PC-3 (cell line): Measurements from ENCODE around the gene TP63. TPM values are rescaled to one million over a fixed set of nuclear protein-coding genes. Genes with fewer than 3 reads are reported as not detected.
A peak's percentile ranks its signal among the peaks of the same experiment; 100 is the strongest.

Experiments
- ATAC-seq: fragments of 200-7000 bp; cut with Tn5 transposase; 2 replicates; pipeline ENCODE4 v1.9.1; 2020; ENCODE audit warnings: mild to moderate bottlenecking, moderate library complexity
- BruUV-seq: library from RNA; stranded (reverse); fragments of 400-500 nt; replicated peaks from 2 replicates; lab custom pipeline; 2021; lab: Mats Ljungman, UMichigan
- CTCF ChIA-PET: fragments of 300-600 bp; sonication (Branson Sonifier 250); formaldehyde crosslinking; loops from one replicate; lab custom pipeline; 2022; ENCODE audit warnings: antibody characterized with exemption; lab: Charles Lee
- POLR2A ChIA-PET: fragments of 300-600 bp; sonication (Branson Sonifier 250); formaldehyde crosslinking; loops from one replicate; lab custom pipeline; 2022; ENCODE audit warnings: antibody characterized with exemption; ENCODE audit not compliant: unreplicated experiment; lab: Charles Lee
- DNase-seq: peaks from one replicate; pipeline ENCODE4 v3.0.0-alpha.2; 2015
- H2AFZ ChIP-seq: fragments of 300-600 bp; sonication (generic); 2 replicates; pipeline ENCODE4 v1.6.0; 2016; ENCODE audit warnings: antibody characterized with exemption, low read length
- H3F3A ChIP-seq: fragments of 300-600 bp; sonication (generic); one replicate; pipeline ENCODE4 v1.6.0; 2017; ENCODE audit warnings: antibody characterized with exemption, low read length, control low read depth, mild to moderate bottlenecking; ENCODE audit not compliant: unreplicated experiment
- H3K27ac ChIP-seq: fragments of 300-600 bp; sonication (generic); 2 replicates; pipeline ENCODE4 v1.5.1; 2016; ENCODE audit warnings: mild to moderate bottlenecking, low read length
- H3K27me3 ChIP-seq: fragments of 300-600 bp; sonication (generic); 2 replicates; pipeline ENCODE4 v1.6.1; 2016; ENCODE audit warnings: low read length, mixed read lengths
- H3K36me3 ChIP-seq: fragments of 300-600 bp; sonication (generic); 2 replicates; pipeline ENCODE4 v1.6.1; 2016; ENCODE audit warnings: low read depth, mixed run types, low read length, mixed read lengths
- H3K4me1 ChIP-seq: fragments of 300-600 bp; sonication (generic); 2 replicates; pipeline ENCODE4 v1.5.1; 2016; ENCODE audit warnings: low read length; ENCODE audit not compliant: insufficient read depth
- H3K4me2 ChIP-seq: fragments of 300-600 bp; sonication (generic); 2 replicates; pipeline ENCODE4 v1.6.0; 2016; ENCODE audit warnings: low read length
- H3K4me3 ChIP-seq: fragments of 300-600 bp; sonication (generic); 2 replicates; pipeline ENCODE4 v1.5.1; 2016; ENCODE audit warnings: mild to moderate bottlenecking, low read length, mixed read lengths
- H3K79me2 ChIP-seq: fragments of 300-600 bp; sonication (generic); 2 replicates; pipeline ENCODE4 v1.6.1; 2017; ENCODE audit warnings: low read length, mixed read lengths
- H3K9ac ChIP-seq: fragments of 300-600 bp; sonication (generic); 2 replicates; pipeline ENCODE4 v1.6.0; 2016; ENCODE audit warnings: mild to moderate bottlenecking, low read length
- H3K9me2 ChIP-seq: fragments of 300-600 bp; sonication (generic); replicated peaks from 2 replicates; pipeline ENCODE4 v1.6.1; 2016; ENCODE audit warnings: mixed run types, low read length, mixed read lengths
- H3K9me3 ChIP-seq: fragments of 300-600 bp; sonication (generic); 2 replicates; pipeline ENCODE4 v1.6.1; 2016; ENCODE audit warnings: low read length, mixed read lengths
- H4K20me1 ChIP-seq: fragments of 300-600 bp; sonication (generic); 2 replicates; pipeline ENCODE4 v1.6.1; 2016; ENCODE audit warnings: low read length, mixed read lengths
- EZH2 ChIP-seq: fragments of 300-600 bp; sonication (generic); IDR thresholded peaks from one replicate; pipeline ENCODE4 v1.6.1; 2017; ENCODE audit warnings: antibody characterized with exemption, mild to moderate bottlenecking, low read length; ENCODE audit not compliant: unreplicated experiment
- EZH2phosphoT487 ChIP-seq: fragments of 300-600 bp; sonication (generic); IDR thresholded peaks from 2 replicates; pipeline ENCODE4 v1.6.1; 2018; ENCODE audit warnings: mild to moderate bottlenecking, antibody characterized with exemption, low read length, borderline replicate concordance
- intact Hi-C: fragments of 100-400 bp; cut with micrococcal nuclease; formaldehyde crosslinking; loops from 2 replicates; pipeline ENCODE4 v1.9.0; 2023
- total RNA-seq: library from RNA; depleted of rRNA; stranded (reverse); fragments of >200 nt; gene quantifications from 2 replicates; pipeline ENCODE4 v1.2.3, GENCODE V29; 2014
- TF ChIP-seq, protein P1 (sequence below): fragments of 300-600 bp; sonication (generic); conservative IDR thresholded peaks from 2 replicates; pipeline ENCODE4 v1.5.1; 2017; ENCODE audit warnings: antibody characterized with exemption, low read depth, mild to moderate bottlenecking, low read length

The TP63 gene
- total RNA-seq, 1 experiment from 2014 or later, result 0.29 TPM

DNA sequence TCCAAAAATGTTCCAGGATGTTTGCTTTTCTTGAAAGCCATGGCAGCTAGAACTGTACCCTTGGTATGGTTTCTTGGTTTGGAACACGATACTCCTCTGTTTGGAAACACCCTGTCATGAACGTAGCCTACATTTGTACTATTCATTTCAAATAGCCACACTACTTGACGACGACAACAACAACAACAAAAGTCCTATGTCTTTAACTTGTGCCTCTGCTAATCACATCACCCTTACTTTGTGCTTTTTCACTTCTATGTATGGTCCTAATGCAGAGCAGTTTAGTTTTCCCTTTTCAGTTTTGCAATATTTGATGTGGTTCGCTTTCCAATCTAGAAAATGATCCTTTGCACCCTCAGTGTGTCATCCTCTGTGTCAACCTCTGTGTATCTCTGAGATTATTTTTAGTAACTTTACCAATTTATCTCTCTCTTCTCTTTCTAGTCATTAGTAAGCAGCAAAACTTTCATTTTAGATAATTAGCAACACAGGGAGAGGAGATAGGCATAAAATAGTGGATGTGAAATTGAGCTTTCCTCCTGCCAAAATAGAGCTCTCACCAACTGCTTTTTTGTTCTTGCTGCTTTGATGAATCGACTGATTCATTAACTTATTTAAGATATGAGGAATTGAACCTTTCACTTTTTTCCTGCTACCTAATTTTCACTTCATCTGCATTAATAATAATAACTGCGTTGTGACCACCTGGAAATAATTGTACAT lies 44.1 kb upstream of the TP63 start:
- Histone ChIP-seq H3K4me3 (no peak overlapping the region), H3K79me2 (no peaks in the 10 kb centered on the region), H4K20me1 (no peaks in the 10 kb centered on the region), H3K9me3 (no peaks in the 10 kb centered on the region), H3K4me2 (no peak overlapping the region), H3K4me1 (peaks cover 21% of the 10 kb centered on the region), H3K27me3 (no peaks in the 10 kb centered on the region), H2AFZ (peak overlapping the region; percentile 69; the same call in 1 of the 2 replicates), H3K9ac (no peak overlapping the region), H3K27ac (no peak overlapping the region), H3F3A (peaks cover 7% of the 10 kb centered on the region), H3K9me2 (no peaks in the 10 kb centered on the region; the same call in 1 of the 2 replicates), H3K36me3 (no peaks in the 10 kb centered on the region)
- BruUV-seq, result no TSS peak
- intact Hi-C loops, result no loop called here
- DNase-seq (no peak), ATAC-seq (no peak)
- ChIA-PET CTCF (no interaction called here), POLR2A (no interaction called here)
- TF ChIP-seq EZH2phosphoT487 (no peak), EZH2 (no peak)
- TF ChIP-seq, protein P1, sequence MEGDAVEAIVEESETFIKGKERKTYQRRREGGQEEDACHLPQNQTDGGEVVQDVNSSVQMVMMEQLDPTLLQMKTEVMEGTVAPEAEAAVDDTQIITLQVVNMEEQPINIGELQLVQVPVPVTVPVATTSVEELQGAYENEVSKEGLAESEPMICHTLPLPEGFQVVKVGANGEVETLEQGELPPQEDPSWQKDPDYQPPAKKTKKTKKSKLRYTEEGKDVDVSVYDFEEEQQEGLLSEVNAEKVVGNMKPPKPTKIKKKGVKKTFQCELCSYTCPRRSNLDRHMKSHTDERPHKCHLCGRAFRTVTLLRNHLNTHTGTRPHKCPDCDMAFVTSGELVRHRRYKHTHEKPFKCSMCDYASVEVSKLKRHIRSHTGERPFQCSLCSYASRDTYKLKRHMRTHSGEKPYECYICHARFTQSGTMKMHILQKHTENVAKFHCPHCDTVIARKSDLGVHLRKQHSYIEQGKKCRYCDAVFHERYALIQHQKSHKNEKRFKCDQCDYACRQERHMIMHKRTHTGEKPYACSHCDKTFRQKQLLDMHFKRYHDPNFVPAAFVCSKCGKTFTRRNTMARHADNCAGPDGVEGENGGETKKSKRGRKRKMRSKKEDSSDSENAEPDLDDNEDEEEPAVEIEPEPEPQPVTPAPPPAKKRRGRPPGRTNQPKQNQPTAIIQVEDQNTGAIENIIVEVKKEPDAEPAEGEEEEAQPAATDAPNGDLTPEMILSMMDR, result no peak

DNA sequence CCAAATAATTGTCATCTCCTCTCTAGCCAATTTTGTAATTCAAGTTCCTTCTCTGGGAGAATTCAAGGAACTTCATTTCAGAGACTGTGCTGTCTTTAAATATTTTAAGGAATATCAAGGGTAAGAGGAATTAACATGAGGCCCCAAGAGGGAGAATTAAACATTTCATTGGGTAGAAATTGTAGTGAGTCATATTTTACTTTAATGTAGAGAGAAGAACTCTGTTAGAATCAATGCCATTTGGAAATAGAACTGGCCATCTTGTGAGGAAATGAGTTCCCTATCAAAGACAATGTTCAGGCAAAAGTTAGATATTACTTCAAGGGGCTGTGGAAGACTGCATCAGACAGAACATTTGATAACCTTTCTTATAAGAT lies 43.5 kb upstream of the TP63 start:
- peak overlapping the region; percentile 63 for H3K27ac ChIP-seq
- ATAC-seq (peak; percentile 21), DNase-seq (no peak)
- peaks cover 7% of the 10 kb centered on the region for H3F3A ChIP-seq
- H3K4me2 ChIP-seq, result peak overlapping the region; percentile 61; the same call in 1 of the 2 replicates
- intact Hi-C loops, result no loop called here
- H3K9ac ChIP-seq, result no peak overlapping the region
- H3K4me3 ChIP-seq, result no peak overlapping the region
- no peaks in the 10 kb centered on the region for H3K9me2 ChIP-seq
- peaks cover 21% of the 10 kb centered on the region for H3K4me1 ChIP-seq
- H3K36me3 ChIP-seq, result no peaks in the 10 kb centered on the region
- TF ChIP-seq, protein P1, result no peak
- TF ChIP-seq EZH2phosphoT487 (no peak), EZH2 (no peak)
- no TSS peak for BruUV-seq
- ChIA-PET CTCF (no interaction called here), POLR2A (no interaction called here)
- peak overlapping the region; percentile 69 for H2AFZ ChIP-seq
- H3K27me3 ChIP-seq, result no peaks in the 10 kb centered on the region
- no peaks in the 10 kb centered on the region for H4K20me1 ChIP-seq
- H3K9me3 ChIP-seq, result no peaks in the 10 kb centered on the region
- no peaks in the 10 kb centered on the region for H3K79me2 ChIP-seq

DNA sequence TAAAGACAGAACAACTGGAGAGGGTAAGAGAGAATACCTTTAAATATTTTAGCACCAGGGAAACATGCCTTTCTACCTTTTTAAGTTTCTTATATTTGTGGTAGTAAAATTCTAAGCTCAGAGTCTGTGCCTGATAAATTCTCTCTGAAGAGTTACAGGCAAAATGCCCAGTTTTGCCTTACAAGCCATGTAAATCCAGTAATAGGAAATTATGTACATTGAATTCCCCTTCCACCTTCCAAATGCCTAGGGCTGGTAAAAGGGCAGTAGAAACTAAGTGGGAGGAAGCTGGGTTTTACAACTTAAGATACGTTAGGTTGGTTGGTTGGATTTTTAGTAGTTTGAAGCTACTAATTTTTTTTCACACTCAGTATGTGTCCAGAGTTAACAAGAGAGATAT lies 43.1 kb upstream of the TP63 start:
- intact Hi-C loops, result no loop called here
- no peaks in the 10 kb centered on the region for H3K27me3 ChIP-seq
- no peaks in the 10 kb centered on the region for H3K79me2 ChIP-seq
- no TSS peak for BruUV-seq
- ATAC-seq (peak; percentile 49), DNase-seq (peak; percentile 42)
- H3K4me1 ChIP-seq, result peaks cover 21% of the 10 kb centered on the region
- H3K9me3 ChIP-seq, result no peaks in the 10 kb centered on the region
- H3K4me2 ChIP-seq, result peak overlapping the region; percentile 61
- H3F3A ChIP-seq, result peaks cover 7% of the 10 kb centered on the region
- POLR2A ChIA-PET, result no interaction called here
- no peak overlapping the region for H3K9ac ChIP-seq
- TF ChIP-seq EZH2 (no peak), EZH2phosphoT487 (no peak)
- TF ChIP-seq, protein P1, result no peak
- no peaks in the 10 kb centered on the region for H3K36me3 ChIP-seq
- H3K4me3 ChIP-seq, result peak overlapping the region; percentile 21; the same call in 1 of the 2 replicates
- peak overlapping the region; percentile 69 for H2AFZ ChIP-seq
- CTCF ChIA-PET, result no interaction called here
- no peaks in the 10 kb centered on the region for H3K9me2 ChIP-seq
- no peaks in the 10 kb centered on the region for H4K20me1 ChIP-seq
- peak overlapping the region; percentile 63 for H3K27ac ChIP-seq
